Brain microvascular endothelial cell (primary cell): ENCODE data around the gene DNAJB13.

Experiments used
- DNase-seq: peaks from one replicate; pipeline ENCODE4 v3.0.0-alpha.2; 2020
- H3K27ac ChIP-seq: fragments of 250-450 bp; sonication (Bioruptor Pico); 2 replicates; pipeline ENCODE4 v1.5.1; 2020; ENCODE audit warnings: mild to moderate bottlenecking, moderate library complexity
- H3K27me3 ChIP-seq: fragments of 250-450 bp; sonication (Bioruptor Pico); replicated peaks from 2 replicates; pipeline ENCODE4 v1.5.1; 2020; ENCODE audit warnings: mild to moderate bottlenecking
- H3K36me3 ChIP-seq: fragments of 250-450 bp; sonication (Bioruptor Pico); replicated peaks from 2 replicates; pipeline ENCODE4 v1.5.1; 2020; ENCODE audit warnings: mild to moderate bottlenecking
- H3K4me3 ChIP-seq: 2 replicates; pipeline ENCODE4 v1.5.1; 2011; ENCODE audit warnings: low read depth, mild to moderate bottlenecking, control low read depth, low read length, moderate library complexity
- in situ Hi-C: cut with HindIII; loops from 2 replicates; pipeline ENCODE4 v1.10.0; 2017; ENCODE audit warnings: low sequenced_read_pairs, low pct_ligation_motif_present
- TF ChIP-seq, protein P1 (sequence below): IDR thresholded peaks from 2 replicates; pipeline ENCODE4 v1.5.1; 2011; ENCODE audit warnings: low read depth, mild to moderate bottlenecking, moderate library complexity, low read length, control low read depth, inconsistent platforms; ENCODE audit errors: missing control alignments

Gene DNAJB13

DNA sequence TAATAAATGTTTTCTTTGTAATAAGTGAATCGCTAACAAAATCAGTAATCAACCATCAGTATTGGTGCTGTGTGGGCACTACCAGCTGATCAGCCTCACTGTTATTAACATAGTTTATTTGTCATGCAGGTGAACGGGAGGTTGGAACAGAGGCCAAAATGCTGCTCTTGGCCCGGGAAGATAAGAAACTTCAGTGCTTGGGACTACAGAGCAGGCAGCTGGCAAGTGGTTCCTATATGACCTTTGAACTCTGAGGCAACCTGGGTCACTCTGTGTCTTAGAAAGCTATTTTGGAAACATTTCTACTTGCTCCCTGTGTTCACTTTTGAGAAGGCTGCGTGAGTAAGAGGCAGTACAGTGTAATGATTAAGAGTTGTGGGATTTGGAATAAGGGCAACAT, 36.5 kb upstream of the DNAJB13 start:
- DNase-seq, result no peak
- Histone ChIP-seq H3K4me3 (no peak overlapping the region), H3K36me3 (peaks cover 12% of the 10 kb centered on the region), H3K27me3 (no peaks in the 10 kb centered on the region), H3K27ac (no peak overlapping the region)
- in situ Hi-C loops, result no loop called here
- TF ChIP-seq, protein P1, sequence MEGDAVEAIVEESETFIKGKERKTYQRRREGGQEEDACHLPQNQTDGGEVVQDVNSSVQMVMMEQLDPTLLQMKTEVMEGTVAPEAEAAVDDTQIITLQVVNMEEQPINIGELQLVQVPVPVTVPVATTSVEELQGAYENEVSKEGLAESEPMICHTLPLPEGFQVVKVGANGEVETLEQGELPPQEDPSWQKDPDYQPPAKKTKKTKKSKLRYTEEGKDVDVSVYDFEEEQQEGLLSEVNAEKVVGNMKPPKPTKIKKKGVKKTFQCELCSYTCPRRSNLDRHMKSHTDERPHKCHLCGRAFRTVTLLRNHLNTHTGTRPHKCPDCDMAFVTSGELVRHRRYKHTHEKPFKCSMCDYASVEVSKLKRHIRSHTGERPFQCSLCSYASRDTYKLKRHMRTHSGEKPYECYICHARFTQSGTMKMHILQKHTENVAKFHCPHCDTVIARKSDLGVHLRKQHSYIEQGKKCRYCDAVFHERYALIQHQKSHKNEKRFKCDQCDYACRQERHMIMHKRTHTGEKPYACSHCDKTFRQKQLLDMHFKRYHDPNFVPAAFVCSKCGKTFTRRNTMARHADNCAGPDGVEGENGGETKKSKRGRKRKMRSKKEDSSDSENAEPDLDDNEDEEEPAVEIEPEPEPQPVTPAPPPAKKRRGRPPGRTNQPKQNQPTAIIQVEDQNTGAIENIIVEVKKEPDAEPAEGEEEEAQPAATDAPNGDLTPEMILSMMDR, result no peak

DNA sequence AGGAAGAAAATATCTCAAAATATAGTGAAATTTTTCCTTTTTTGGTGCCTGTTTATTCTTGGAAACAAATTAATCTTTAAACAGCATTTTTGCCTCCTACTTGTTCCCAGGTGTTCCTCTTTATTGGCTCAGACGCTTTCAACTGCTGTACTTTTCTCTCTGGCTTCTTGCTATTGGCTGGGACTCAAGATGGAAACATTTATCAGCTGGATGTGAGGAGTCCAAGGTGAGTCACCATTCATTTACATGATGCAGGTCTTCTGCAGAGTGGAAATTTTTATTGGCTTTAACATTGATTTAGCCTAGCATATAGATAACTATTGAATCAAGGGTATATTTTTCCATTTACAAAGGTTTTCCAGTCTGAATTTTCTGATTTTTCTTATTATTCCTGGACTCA, 34.4 kb upstream of the DNAJB13 start:
- peaks cover 16% of the 10 kb centered on the region for H3K36me3 ChIP-seq
- DNase-seq, result no peak
- H3K4me3 ChIP-seq, result no peak overlapping the region
- H3K27ac ChIP-seq, result no peak overlapping the region
- TF ChIP-seq, protein P1, result no peak
- in situ Hi-C loops, result no loop called here
- no peaks in the 10 kb centered on the region for H3K27me3 ChIP-seq

DNA sequence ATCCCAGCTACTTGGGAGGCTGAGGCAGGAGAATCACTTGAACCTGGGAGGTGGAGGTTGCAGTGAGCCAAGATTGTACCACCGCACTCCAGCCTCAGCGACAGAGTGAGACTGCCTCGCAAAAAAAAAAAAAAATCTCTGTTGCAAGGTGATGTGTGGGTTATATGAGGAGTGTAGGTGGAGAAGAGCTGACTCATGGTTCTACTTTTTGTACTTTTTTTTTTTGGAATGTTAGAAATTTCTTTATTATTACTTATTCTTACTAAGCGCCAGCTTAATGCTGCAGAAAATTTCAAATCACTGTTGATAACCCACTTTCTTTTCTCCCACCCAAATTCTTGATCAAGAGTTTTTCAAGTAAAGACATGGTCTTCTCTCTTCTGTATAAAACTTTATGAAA, 29.6 kb upstream of the DNAJB13 start:
- Histone ChIP-seq H3K36me3 (peaks cover 13% of the 10 kb centered on the region), H3K27me3 (no peaks in the 10 kb centered on the region), H3K27ac (no peak overlapping the region), H3K4me3 (no peak overlapping the region)
- in situ Hi-C loops, result no loop called here
- DNase-seq, result no peak
- TF ChIP-seq, protein P1, result no peak

DNA sequence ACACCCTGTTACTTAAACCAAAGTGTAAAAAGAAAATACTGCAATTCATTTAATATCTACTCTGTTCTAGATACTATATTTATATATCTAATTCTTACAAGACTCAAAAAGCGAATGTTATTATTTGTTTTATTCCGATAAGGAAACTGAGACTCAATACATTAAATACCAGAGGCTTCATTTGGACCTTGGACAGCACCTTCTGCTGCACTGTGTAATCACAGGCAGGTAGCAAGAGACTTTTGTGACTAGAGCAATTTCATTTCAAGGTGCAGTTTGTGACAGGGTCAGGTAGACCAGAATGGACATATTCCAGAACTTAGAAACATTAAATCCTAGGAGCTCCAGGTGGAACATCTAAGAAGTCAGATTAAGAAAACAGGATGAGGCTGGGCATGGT, 21.4 kb upstream of the DNAJB13 start:
- TF ChIP-seq, protein P1, result no peak
- H3K27me3 ChIP-seq, result no peaks in the 10 kb centered on the region
- in situ Hi-C loops, result no loop called here
- no peak overlapping the region for H3K4me3 ChIP-seq
- no peak for DNase-seq
- no peak overlapping the region for H3K27ac ChIP-seq
- peaks cover 12% of the 10 kb centered on the region for H3K36me3 ChIP-seq

DNA sequence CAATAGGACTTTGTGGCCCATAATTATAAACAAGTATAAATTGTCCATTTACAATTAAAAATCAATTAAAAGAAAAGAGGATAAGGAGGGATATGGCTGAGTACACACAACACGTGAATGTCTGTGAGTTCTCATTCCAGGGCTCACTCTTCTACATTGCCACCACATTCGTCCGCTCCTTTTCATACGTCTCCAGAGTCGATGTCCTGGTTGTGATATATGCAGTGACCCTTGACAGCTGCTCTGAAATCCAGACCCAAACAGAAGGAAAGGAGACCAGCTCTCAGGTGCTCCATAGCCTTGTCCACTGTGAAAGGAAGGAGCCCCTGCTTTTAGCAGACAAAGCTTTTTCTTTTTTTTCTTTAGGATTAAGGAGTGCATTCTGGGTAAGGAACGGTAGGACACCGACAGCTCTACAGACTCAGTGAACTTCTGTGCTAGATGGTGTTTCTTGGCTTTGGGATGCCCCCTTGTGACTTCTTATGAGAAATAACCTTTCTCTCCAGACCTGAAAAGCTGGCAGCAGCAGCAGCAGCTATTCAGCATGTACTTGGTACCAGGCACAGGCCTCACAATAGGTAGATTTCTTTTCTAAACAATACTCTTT, 19.7 kb upstream of the DNAJB13 start:
- H3K4me3 ChIP-seq, result no peak overlapping the region
- H3K27ac ChIP-seq, result no peak overlapping the region
- DNase-seq, result peak; percentile 80
- in situ Hi-C loops, result no loop called here
- H3K27me3 ChIP-seq, result no peaks in the 10 kb centered on the region
- H3K36me3 ChIP-seq, result peaks cover 12% of the 10 kb centered on the region
- TF ChIP-seq, protein P1, result peak; percentile 67

DNA sequence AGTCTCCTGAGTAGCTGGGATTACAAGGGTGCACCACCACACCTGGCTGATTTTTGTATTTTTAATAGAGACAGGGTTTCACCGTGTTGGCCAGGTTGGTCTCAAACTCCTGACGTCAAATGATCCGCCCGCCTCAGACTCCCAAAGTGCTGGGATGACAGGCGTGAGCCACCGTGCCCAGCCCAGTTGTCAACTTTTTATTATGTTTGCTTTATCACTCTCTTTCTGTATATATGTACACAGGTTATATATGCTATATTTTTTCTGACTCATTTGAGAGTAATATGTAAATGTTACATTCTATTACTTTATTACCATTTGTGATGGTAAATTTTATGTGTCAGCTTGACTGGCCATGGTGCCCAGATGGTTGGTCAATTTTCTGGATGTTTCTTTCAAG, 18.9 kb upstream of the DNAJB13 start:
- in situ Hi-C loops, result no loop called here
- TF ChIP-seq, protein P1, result no peak
- Histone ChIP-seq H3K4me3 (no peak overlapping the region), H3K27ac (no peak overlapping the region), H3K36me3 (peaks cover 10% of the 10 kb centered on the region), H3K27me3 (no peaks in the 10 kb centered on the region)
- DNase-seq, result no peak
